Measurements from ENCODE around the gene SAP30BP. TPM values are rescaled to one million over a fixed set of nuclear protein-coding genes. Genes with fewer than 3 reads are reported as not detected.

The SAP30BP gene
- total RNA-seq, 1 experiment from 2014 or later: 89.7 TPM

GRCh38 chr17:75683583-75683982, 16.4 kb downstream of the SAP30BP start:
- H3K18ac ChIP-seq (ENCODE audit: insufficient read length, low read depth, low read length): no peak overlapping the region
- H3K23me2 ChIP-seq (ENCODE audit: insufficient read length, low read depth, low read length, poor library complexity, severe bottlenecking): no peaks in the 10 kb centered on the region
- H4K91ac ChIP-seq (ENCODE audit: insufficient read length, low read depth, low read length): no peak overlapping the region
- no peak overlapping the region for H2BK120ac ChIP-seq (ENCODE audit: low read depth, low read length, poor library complexity, severe bottlenecking)
- WGBS (ENCODE audit: extremely low coverage, insufficient read length, low lambda C conversion rate): no CpG with 5 or more reads among the region's 4 CpGs
- no peak overlapping the region for H4K8ac ChIP-seq (replicated peaks; ENCODE audit: insufficient read length, low read depth, low read length)
- H2AFZ ChIP-seq (ENCODE audit: low read length): no peak overlapping the region
- Mint-ChIP-seq H3K36me3 (ENCODE audit: insufficient read depth in 1 of 3, low read depth in 3 of 3) (peaks cover 2 to 25% (median 17%) of the 10 kb centered on the region in 3 experiments; a peak in 6 of 7 replicates), H3K4me1 (peaks cover 5 to 9% of the 10 kb centered on the region in 2 experiments), H3K27me3 (ENCODE audit: low read depth) (no peaks in the 10 kb centered on the region), H3K27ac (peak overlapping the region in 2 of 3 experiments; percentile 76 to 83; a peak in 3 of 7 replicates), H3K9me3 (no peaks in the 10 kb centered on the region), H3K4me3 (no peak overlapping the region)
- no peak overlapping the region for H3K9ac ChIP-seq (ENCODE audit: extremely low read depth, insufficient read length, low read length)
- no peak for TF ChIP-seq CTCF (conservative IDR thresholded peaks at IDR 0.05)
- H2BK15ac ChIP-seq (ENCODE audit: low read depth, low read length): no peak overlapping the region
- H3K4me2 ChIP-seq (ENCODE audit: insufficient read depth, insufficient read length, low read length): no peak overlapping the region
- no peak overlapping the region for H3K4ac ChIP-seq (ENCODE audit: low read depth, low read length)
- no peak overlapping the region for H2BK12ac ChIP-seq (ENCODE audit: insufficient read length, low read depth, low read length)
- H3K56ac ChIP-seq (ENCODE audit: insufficient read length, low read depth, low read length): no peak overlapping the region
- no peaks in the 10 kb centered on the region for H3K9me3 ChIP-seq (ENCODE audit: control insufficient read depth, low read depth, low read length)
- H3K27me3 ChIP-seq (ENCODE audit: insufficient read depth, low read length): no peaks in the 10 kb centered on the region
- no peak overlapping the region for H3K23ac ChIP-seq (ENCODE audit: insufficient read length, low read depth, low read length)
- H2AK5ac ChIP-seq (ENCODE audit: insufficient read length, low read length): no peak overlapping the region
- H3T11ph ChIP-seq (ENCODE audit: low read length): no peak overlapping the region
- peaks cover 2% of the 10 kb centered on the region for H3K79me1 ChIP-seq (ENCODE audit: insufficient read depth, low read depth, low read length, poor library complexity, severe bottlenecking)
- H2BK20ac ChIP-seq (ENCODE audit: low read depth, low read length, poor library complexity, severe bottlenecking): no peak overlapping the region
- H4K20me1 ChIP-seq (ENCODE audit: control insufficient read depth, insufficient read depth, insufficient read length): no peaks in the 10 kb centered on the region
- no peaks in the 10 kb centered on the region for H3K4me1 ChIP-seq (ENCODE audit: insufficient read depth, low read length)
- H2BK5ac ChIP-seq (ENCODE audit: insufficient read length, low read length): no peak overlapping the region
- no peak overlapping the region for H3K27ac ChIP-seq (ENCODE audit: insufficient read length, low read depth, low read length)
- H3K79me2 ChIP-seq (ENCODE audit: insufficient read depth, low read length): peaks cover 1% of the 10 kb centered on the region; the same call in 1 of the 2 replicates
- H4K5ac ChIP-seq (ENCODE audit: insufficient read length, low read depth, low read length): no peak overlapping the region
- no peak for DNase-seq
- H3K14ac ChIP-seq (ENCODE audit: insufficient read depth, low read length): no peak overlapping the region

Measured in H9 (cell line).